DMS79 (cell line): ENCODE measurements around the gene CRY2.

ENCODE experiments used
- DNase-seq: peaks from one replicate; lab custom pipeline; 2025; lab: John Stamatoyannopoulos, UW

CRY2 gene

DNA sequence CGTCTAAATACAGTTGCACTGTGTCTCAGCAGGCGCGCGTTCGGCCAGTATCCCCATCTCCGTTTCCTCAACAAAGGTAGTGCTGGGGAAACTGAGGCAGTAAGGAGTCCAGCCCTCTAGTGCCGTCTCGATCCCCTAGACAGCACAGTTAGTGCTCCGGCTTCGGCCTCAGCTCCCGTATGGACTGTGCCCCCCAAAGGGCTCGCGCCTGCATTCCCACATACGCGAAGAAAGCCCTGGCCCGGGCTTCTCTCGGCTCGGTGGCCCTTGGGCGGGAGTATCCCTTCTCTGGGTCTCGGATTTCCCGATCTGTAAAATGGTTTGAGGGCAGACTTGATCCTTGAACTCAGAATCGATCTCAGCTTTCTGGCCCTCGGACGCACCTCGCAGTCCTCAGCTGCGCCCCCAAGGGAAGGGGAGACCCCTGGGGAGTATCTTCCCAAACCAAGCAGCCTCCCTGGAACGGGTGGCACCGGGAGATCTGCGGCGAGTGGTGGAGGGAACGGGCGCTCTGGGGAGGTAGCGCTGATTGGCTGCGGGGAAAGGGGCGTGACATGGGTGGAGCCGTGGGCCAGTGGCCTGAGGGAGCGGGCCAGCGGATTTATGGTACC, 71.2 kb downstream of the CRY2 start:
- peak; percentile 48 for DNase-seq

DNA sequence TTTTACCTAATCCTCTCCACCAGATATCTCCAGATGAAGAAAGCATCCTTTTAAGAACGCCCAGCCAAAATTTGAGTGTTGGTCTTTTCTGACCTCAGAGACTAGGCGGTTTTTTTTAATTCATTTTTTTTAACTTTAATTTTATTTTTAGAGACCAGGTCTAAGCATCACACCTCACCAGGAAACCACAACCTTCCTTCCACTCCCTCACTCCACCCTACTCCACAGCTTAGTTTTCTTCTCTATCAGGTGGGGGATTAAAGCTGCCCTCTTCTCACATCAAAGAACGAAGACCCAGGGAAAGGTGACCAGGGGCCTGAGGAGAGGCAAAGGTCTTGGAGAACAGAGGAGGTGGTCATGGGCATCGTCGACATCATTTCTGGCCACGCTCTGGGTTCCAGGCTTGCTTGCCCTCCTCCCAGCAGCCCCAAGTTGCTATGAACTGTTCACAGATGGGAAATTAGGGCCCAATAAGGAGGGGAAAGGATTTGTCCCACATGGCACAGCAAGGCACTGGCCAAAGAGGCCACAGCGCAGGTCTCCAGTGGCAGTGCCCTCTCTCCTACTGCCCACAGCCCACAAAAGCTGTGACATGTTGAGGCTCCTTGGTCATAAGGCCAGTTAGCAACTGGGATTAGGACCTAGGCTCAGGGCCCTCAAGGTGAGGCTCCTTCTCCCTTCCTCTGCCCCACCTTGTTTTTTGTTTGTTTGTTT, 71.8 kb downstream of the CRY2 start:
- DNase-seq: no peak

DNA sequence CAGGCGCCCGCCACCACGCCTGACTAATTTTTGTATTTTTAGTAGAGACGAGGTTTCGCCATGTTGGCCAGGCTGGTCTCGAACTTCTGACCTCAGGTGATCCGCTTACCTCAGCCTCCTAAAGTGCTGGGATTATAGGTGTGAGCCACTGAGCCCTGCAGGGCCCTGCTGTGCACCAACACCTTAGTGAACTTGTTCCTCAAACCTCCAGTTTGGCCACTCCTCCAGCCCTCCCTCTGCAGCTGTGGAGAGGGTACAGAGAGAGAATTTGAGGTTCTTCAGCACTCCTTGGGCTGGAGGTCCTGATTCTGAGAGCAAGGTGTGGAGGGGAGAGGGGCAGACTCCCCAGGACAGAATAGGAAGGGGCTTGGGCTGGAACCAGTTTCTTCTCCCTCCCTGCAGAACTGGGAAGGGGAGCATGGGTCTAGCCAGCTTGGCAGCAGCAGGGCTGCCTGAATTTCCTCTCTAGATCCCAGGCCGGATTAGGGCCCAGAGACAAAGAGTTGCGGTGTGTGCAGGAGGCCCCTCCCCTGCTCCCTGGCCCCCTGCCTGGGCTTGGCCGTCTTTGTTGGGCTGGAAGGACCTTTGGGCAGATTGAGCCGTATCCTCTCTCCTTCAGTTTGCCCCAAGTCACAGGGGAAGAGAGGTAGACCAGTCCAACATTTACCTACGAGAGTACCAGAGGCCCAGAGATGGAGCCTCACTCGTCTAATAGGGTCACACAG, 72.7 kb downstream of the CRY2 start:
- no peak for DNase-seq

DNA sequence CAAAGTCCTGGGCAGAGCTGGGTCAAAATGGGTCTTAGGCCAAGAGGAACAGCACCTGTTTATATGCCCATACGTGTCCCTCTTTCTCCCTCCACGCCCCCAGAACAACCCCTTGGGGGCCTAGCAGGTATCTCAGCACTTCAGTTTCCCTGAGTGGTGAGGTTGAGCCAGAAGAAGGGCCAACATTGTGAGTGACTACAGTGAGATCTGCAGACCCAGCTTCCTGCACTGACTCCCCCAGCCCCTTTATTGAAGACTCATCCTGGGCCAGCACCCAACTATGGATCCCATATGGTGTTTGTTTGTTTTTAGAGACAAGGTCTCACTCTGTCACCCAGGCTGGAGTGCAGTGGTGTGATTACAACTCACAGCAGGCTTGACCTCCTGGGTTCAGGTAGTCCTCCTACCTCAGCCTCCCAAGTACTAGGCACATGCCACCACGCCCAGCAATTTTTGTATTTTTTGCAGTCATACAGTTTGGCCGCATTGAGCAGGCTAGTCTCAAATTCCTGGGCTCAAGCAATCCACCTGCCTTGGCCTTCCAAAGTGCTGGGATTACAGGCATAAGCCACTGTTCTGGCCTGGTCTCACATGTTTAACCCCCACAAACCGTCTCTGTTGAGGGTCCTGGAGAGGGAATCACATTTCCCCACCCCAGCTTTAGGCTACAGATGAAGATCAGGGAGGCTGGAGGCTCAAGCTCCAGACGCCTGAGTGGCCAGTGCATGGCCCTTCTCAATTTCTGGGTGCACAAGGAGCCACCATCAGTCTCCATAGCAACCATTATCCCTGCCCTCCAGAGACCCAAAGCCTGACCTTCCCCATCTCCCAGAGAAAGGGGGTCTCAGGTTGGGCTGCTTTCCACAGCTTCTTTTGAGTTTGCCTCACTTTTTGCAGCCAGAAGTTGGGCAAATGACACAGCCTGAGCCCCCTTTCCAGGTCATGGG, 73.5 kb downstream of the CRY2 start:
- no peak for DNase-seq

DNA sequence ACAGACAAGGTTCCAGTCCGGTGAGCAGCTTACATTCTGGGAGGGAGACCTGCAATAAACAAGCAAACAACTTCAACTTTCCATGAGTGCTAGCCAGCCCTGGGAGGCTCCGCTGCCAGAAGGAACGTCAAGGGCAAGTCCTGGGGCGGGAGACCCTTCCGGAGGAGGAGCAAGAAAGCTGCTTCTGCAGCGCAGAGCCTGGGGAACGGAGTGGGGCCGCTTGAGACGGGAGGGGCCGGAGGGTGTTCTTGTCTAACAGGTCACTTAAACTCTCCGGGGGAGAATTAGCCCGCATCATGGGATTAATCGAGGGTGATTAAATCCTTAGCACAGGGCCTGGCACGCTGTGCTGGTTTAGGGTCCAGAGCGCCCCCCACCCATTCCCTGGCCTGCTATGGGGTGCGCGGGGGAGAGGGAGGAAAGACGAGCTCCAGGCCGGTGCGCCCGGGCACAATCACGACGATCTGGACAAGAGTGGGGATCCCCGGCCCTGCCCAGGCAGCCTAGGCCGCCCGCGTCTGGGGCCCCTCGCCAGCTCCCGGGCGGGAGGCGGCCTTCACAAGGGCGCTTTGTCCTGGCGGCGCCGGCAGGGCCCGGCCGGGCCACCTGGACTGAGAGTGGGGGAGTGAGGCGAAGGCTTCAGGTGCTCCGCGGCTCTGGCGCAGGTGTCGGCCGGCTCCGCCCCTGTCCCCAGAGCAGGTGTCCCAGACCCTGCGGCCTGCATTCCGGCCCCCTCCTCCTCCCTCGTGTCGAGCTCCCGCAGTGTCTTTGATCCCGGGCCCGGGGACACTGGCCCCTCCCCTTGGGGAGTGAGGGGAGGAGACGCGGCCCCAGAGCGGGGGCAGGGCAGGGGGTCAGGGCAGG, 74.5 kb downstream of the CRY2 start:
- DNase-seq: peak; percentile 68

DNA sequence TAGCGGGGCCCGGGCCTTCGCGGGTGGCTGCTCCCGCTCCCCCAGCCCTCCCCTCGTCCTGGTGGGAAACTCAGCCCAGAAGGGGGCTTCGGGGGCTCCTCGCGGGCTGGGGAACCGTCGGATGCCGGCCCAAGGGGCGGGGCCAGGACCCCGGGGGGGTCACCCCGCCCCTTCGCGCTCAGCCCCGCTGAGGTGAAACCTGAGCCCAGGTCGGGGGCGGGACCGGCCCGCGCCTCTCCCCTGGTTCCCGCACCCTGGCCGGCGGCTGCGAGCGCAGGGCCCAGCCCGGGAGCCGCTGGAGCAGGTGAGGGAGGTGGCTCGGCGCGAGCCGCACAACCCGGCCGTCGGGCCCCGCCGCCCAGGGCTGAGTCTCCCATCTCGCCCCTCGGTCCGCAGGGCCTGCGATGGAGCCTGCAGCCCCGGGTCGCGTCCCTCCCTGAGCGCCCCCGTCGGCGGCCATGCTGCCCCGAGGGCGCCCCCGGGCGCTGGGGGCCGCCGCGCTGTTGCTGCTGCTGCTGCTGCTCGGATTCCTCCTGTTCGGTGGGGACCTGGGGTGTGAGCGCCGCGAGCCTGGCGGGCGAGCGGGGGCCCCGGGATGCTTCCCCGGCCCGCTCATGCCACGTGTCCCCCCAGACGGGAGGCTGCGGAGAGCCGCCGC, 75.3 kb downstream of the CRY2 start, which contains the start of gene LARGE2:
Gene LARGE2, plus strand, starts transcription at position 232 of the 658 bp plus-strand sequence. Its CDS starts 227 bp downstream, at position 459.
- peak; percentile 45 for DNase-seq

DNA sequence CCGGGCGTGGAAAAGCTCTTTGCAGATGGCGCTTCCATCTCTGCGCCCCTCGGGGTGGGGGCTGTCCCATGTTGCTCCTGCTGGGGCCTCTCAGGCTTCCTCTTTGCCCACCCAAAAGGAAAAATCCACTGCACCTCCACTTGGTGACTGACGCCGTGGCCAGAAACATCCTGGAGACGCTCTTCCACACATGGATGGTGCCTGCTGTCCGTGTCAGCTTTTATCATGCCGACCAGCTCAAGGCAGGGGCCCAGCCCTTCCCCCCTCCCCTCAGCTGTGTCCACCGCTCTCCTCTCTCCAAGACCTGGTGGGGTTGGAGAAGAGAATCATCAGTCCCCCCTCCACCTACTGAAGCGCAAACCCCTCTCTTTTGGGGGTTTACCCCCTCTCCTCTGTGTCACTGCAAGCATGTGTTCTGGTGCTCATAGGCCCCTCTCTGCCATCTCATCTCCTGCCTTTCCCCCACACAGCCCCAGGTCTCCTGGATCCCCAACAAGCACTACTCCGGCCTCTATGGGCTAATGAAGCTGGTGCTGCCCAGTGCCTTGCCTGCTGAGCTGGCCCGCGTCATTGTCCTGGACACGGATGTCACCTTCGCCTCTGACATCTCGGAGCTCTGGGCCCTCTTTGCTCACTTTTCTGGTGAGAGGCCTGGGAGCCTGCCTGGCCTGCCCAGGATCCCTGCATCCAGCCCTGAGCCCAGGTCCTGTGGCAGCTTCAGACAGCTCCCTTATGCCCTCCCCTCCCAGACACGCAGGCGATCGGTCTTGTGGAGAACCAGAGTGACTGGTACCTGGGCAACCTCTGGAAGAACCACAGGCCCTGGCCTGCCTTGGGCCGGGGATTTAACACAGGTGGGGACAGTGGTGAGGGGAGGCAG, 77.0 kb downstream of the CRY2 start:
- DNase-seq: no peak

DNA sequence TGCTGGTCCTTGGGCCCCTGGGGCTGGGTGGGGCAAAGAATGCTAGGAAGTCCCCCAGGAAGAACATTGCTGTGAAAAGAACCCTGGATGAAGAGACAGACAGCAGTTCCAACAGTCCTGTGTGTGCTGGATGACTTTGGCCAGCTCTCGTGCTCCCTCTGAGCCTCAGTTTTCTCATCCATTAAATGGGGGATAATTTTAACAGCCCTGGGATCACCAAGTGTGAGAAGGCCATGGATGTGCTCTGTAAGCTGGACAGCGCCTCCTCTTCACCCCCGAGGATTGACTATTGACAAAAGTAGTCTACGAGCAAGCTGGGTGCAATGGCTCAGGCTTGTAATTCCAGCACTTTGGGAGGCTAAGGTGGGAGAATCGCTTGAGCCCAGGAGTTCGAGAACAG, 77.7 kb downstream of the CRY2 start:
- no peak for DNase-seq

DNA sequence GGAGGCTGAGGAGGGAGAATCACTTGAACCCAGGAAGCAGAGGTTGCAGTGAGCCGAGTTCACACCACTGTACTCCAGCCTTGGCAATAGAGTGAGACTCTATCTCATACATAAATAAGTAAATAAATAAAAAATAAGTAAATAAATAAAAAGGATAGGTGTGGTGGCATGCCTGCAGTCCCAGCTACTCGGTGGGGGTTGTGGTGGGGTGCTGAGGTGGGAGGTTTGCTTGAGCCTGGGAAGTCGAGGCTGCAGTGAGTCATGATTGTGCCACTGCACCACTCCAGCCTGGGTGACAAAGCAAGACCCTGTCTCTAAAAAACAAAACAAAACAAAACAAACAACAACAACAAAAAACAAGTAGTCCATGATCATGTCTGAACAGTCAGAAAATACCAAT, 78.3 kb downstream of the CRY2 start:
- no peak for DNase-seq

DNA sequence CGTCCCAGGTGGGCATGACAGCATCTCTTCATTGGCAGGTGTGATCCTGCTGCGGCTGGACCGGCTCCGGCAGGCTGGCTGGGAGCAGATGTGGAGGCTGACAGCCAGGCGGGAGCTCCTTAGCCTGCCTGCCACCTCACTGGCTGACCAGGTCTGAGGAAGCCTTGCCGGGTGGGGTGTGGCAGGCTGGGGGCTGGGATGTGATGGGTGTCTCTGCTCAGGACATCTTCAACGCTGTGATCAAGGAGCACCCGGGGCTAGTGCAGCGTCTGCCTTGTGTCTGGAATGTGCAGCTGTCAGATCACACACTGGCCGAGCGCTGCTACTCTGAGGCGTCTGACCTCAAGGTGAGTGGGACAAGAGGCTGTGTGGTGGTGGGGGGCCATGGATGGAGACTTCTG, 78.7 kb downstream of the CRY2 start:
- DNase-seq: no peak

DNA sequence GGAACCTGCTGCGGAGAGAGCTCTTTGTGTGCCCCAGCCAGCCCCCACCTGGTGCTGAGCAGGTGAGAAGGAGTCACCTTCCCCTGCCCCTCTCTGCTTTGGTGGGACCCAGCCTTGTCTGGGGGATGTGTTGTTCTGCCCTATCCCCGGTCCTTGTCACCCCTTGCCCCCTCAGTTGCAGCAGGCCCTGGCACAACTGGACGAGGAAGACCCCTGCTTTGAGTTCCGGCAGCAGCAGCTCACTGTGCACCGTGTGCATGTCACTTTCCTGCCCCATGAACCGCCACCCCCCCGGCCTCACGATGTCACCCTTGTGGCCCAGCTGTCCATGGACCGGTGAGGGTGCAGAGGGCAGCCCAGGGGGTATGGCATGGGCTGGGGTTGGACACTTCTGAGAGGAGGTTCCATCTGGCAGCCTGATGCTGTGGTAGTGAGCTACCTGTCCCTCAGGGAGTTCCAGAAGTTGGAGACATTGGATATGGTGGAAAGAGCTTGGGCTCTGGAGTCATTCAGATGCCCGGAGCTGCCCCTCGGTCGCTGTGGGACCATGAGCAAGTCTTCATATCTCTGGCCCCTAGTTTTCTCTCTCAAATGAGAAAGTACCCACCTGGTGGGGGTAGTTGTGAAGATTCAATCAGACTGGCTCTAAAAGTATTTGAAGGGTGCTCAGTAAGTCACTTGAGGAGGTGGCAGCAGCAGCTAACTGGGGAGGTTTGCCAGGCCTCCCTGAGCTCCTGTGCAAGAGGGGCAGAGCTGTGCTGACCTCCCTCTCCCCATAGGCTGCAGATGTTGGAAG, 79.5 kb downstream of the CRY2 start:
- no peak for DNase-seq

DNA sequence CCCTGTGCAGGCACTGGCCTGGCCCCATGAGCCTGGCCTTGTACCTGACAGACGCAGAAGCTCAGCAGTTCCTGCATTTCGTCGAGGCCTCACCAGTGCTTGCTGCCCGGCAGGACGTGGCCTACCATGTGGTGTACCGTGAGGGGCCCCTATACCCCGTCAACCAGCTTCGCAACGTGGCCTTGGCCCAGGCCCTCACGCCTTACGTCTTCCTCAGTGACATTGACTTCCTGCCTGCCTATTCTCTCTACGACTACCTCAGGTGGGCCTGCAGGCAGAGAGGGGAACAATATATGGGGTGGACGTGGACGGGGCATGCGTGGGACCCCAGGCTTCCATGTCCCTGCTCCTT, 80.0 kb downstream of the CRY2 start:
- no peak for DNase-seq

DNA sequence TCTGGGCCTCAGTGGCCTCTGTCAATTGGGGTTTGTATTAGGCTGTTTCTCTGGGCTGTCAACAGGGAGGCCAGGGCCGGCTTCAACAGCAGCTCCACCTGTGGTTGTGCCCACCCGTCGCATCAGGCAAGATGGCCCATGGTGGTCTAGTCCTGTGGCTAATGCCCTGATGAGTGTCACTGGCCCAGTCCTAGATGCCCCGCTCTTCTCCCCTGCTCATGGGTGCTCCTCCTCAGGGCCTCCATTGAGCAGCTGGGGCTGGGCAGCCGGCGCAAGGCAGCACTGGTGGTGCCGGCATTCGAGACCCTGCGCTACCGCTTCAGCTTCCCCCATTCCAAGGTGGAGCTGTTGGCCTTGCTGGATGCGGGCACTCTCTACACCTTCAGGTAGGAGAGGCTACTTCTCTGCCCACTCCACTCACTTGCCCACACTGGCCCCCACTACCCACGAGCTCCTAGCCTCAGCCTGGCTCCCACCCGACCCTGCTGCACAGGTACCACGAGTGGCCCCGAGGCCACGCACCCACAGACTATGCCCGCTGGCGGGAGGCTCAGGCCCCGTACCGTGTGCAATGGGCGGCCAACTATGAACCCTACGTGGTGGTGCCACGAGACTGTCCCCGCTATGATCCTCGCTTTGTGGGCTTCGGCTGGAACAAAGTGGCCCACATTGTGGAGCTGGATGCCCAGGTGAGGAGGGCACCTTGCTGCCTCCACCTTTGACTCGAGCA, 80.6 kb downstream of the CRY2 start:
- DNase-seq: no peak

DNA sequence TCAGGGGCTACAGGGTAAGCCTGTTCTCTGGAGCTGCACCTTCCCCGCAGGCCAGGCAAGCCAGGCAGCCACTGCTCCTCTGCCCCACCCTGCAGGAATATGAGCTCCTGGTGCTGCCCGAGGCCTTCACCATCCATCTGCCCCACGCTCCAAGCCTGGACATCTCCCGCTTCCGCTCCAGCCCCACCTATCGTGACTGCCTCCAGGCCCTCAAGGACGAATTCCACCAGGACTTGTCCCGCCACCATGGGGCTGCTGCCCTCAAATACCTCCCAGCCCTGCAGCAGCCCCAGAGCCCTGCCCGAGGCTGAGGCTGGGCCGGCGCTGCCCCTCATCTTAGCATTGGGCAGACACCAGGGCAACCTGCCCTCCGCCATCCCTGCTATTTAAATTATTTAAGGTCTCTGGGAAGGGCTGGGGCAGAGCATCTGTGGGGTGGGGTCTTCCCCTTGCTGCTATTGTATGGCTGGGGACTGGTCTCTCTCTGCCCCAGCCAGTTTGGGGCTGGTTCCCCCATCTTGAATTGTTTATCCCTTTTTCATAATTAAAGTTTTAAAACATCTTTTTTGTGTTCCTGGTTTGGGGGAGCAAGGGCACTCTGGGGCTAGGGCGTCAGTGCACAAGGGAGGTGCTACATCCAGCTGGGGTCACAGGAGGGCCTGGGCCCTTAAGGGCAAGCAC, 81.4 kb downstream of the CRY2 start:
- DNase-seq: no peak

DNA sequence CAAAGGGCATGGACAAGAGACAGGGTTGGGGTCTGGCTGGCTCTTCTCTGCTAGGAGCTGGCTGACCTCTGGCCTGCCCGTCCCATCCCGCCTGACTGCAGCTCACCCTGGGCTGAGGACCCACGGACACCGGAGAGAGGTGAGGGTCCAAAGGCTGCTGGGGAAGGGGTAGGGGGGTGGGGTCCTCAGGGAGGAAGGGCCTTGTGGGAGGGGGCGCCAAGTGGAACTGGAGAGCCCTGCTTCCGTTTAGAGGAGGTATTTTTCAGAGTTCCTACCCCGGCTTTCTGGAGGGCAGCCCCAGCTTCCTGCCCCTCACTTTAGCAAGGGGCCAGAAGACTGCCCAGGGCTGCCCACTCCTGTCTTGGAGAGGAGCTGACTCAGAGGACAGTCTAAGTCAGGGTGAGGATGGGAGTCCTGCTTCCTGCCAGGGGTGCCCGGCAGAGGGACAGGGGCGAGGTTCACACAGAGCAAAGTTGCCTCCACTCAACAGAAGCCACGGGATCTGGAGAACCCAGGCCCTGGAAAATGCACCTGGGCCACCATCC, 82.3 kb downstream of the CRY2 start:
- DNase-seq: no peak

DNA sequence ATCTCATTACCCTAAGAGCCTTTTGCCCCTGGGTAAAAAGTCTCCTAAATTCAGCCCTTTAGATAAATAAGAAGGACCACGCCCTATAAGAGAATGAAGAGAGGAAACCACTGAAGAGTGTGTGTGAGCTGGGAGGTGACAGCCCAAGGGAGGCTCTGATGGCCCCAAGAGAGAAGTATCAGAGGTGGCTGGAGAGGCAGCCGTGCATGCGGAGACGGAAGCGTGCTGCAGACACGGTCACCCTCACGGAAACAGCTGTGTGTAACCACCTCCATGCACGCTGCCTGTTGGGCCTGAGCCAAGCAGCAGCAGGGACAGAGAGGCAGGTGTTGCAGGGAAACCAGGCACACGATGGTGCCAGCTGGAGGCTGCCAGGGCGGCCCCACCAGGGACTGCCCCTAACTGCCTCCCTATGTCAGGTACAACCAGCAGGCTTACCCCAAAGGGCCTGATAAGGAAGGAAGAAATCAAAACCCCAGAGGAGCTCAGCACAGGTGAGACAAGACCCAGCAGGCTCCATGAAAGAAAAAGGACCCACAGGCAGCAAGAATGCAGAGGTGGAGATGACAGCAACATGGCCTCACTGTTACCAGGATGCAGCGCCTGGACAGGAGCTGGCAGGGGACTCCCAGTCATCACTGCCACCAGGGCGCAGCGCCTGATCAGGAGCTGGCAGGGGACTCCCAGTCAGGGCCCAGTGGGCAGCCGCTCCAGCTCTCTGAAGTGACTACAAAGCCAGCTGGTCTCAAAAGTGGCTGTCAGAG, 82.9 kb downstream of the CRY2 start:
- DNase-seq: peak; percentile 87
